Heart left ventricle (tissue), 13 donors: Measurements from ENCODE around the gene PLEKHG4.
A peak's percentile ranks its signal among the peaks of the same experiment; 100 is the strongest.

Experiments
- CTCF ChIP-seq, 12 donors: fragments of 200-600 bp; sonication (generic) in 4 of 12; IDR thresholded peaks; one replicate each; pipeline versions ENCODE4 v1.5.0 to v1.8.0; 2018 to 2022; ENCODE audit warnings: antibody characterized with exemption in 12 of 12, mild to moderate bottlenecking in 5 of 12
- POLR2A ChIP-seq, 2 donors: fragments of 450-650 bp; IDR thresholded peaks; one replicate each; pipeline ENCODE4 v1.6.1; 2017; ENCODE audit warnings: antibody characterized with exemption in 2 of 2, mild to moderate bottlenecking in 2 of 2, moderate library complexity in 2 of 2
- donor health status: ischemic (EF 13 %, LVEDD 7.1; RV severe dilation, severe dysfunction).
- donor health status: DM: no; HTN: yes; CAD: no.
- donor health status: DM: no; HTN: no; CAD: no.
- donor health status: ischemic (EF 25% LVEDD 6.9; RV normal size, moderate dysfunction).
- donor health status: ischemic (EF 25% LVEDD 5.7; RV mildly dilated, moderate dysfunction).
- donor health status: ischemic (EF 35%, LVEDD 5.7; RV mildly dilated, moderate dysfunction).
- donor health status: nonischemic (EF 11% LVEDD 7.7; RV severe dilation, severe dysfunction).
- donor health status: DM: yes; HTN: yes; CAD: no.
- donor health status: PGD.
- donor health status: ischemic (EF 29% LVEDD 5.4; RV normal size, mild dysfunction).
- donor health status: nonischemic (EF 23%, LVEDD 6.1; RV moderate dilation, normal function).

- TF ChIP-seq POLR2A (IDR thresholded peaks at IDR 0.05) (peak in 1 of 2 donors; percentile 55), CTCF (IDR thresholded peaks at IDR 0.05) (peak in 11 of 12 donors; percentile 12 to 63 (median 37))
Observed at GRCh38 chr16:67246081-67246755, 33.1 kb upstream of the PLEKHG4 start.
